Suppressor macrophage (primary cell): ENCODE results near the gene CDK16.
"Not testable (repeated sequence)": the region's sequence is repeated elsewhere in the genome, so short reads cannot be mapped to it uniquely, and the experiment has no call there.

Experiments
- DNase-seq, 4 experiments: peaks; one replicate each; pipeline ENCODE4 v3.0.0-alpha.2; 2020 to 2022

CDK16 gene

DNA sequence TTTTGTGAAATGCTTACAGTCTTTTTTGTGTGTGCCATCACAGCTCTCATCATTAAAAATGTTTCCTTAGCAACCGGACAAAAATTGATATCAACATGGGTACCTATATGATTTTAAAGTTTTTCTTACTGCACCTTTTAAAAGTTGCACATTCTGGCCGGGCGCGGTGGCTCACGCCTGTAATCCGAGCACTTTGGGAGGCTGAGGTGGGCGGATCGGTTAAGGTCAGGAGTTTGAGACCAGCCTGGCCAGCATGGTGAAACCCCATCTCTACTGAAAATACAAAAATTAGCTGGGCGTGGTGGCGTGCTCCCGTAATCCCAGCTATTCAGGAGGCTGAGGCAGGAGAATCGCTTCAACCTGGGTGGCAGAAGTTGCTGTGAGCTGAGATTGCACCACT, 39.1 kb downstream of the CDK16 start:
- DNase-seq: not testable (repeated sequence)

GRCh38 chrX:47264483-47265173, 46.1 kb downstream of the CDK16 start:
- peak; percentile 25 to 77 (median 62) for DNase-seq

GRCh38 chrX:47266643-47267042, 48.2 kb downstream of the CDK16 start:
- DNase-seq: no peak

DNA sequence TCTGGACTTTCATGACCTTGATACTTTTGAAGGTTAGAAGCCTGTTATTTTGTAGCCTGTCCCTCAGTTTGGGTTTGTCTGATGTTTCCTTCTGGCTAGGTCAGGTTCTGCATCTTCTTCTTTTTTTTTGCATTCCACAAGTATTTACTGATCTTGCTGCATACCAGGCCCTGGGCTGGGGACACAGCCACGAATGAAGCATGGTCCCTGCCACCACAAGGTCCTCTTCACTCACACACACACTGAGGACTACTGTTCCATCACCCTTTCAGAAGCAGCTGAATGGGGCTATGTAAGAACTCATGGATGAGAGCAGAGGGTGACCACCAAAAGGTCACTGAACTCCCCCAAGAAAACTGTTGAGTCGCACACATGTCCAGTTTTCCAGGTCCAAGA, 53.5 kb downstream of the CDK16 start:
- no peak for DNase-seq

DNA sequence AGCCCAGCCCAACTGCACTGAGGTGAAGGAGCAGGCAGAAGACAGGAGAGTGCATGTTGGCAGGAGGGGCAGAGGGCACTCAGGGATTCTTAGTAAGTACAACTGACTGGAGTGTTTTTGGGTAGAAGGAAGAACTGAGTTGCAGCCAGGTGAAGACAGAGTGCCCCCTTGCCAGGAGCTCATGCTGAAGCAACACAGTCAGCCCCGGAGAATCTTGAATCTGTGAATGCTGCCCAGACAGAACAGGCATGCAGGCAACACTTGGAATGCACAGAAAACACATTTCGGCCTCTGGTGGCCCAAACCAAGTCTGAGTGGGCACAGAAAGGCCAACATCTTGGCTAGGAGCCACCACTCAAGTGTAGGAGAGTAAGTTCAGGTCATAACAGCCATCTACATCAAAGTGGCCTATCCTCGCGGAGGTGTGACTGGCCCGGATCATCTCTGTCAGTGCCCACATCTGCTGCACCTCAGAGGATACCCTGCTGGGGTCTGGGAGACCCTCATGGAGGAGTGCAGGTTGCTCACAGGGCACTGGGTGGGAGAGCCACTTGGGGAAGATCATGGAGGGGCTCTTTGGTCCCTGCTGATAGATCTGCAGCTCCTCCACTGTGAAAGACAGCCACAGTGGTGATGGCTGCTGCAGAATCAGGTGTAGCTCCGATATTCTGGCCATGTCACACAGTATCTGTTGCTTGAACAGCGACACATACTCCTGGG, 54.7 kb downstream of the CDK16 start:
- DNase-seq: no peak

DNA sequence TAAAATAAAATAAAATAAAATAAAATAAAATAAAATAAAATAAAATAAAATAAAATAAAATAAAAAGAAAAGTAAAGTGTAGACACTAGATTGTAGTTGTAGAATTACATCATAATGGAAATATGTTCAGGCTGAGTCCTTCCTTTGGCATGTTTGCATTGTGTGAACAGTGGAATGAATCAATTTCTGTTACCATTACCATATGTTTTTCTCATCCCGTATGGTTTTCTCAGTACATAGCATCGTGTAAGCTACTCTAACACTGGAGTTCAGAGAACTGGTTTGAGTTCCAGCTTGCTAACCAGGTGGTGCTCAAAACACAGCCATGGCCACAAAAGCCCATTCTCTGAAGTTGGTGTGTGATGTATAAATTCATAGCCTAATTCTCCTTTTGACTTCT, 60.2 kb downstream of the CDK16 start:
- no peak for DNase-seq
